Measurements from ENCODE around the gene ARHGAP19. TPM values are rescaled to one million over a fixed set of nuclear protein-coding genes. Genes with fewer than 3 reads are reported as not detected.

The ARHGAP19 gene
- total RNA-seq, 1 experiment from 2014 or later: 33.2 TPM

- Histone ChIP-seq H4K20me1 (ENCODE audit: control insufficient read depth, insufficient read depth, insufficient read length) (no peaks in the 10 kb centered on the region), H3K4me1 (ENCODE audit: insufficient read depth, low read length) (no peaks in the 10 kb centered on the region), H3K23ac (ENCODE audit: insufficient read length, low read depth, low read length) (no peak overlapping the region), H2AFZ (ENCODE audit: low read length) (no peak overlapping the region), H2BK12ac (ENCODE audit: insufficient read length, low read depth, low read length) (no peak overlapping the region), H2BK120ac (ENCODE audit: low read depth, low read length, poor library complexity, severe bottlenecking) (no peak overlapping the region), H3K79me1 (ENCODE audit: insufficient read depth, low read depth, low read length, poor library complexity, severe bottlenecking) (no peaks in the 10 kb centered on the region), H2BK20ac (ENCODE audit: low read depth, low read length, poor library complexity, severe bottlenecking) (no peak overlapping the region), H3K18ac (ENCODE audit: insufficient read length, low read depth, low read length) (no peak overlapping the region), H4K91ac (ENCODE audit: insufficient read length, low read depth, low read length) (no peak overlapping the region), H3K23me2 (ENCODE audit: insufficient read length, low read depth, low read length, poor library complexity, severe bottlenecking) (no peaks in the 10 kb centered on the region), H3K79me2 (ENCODE audit: insufficient read depth, low read length) (no peaks in the 10 kb centered on the region), H3K56ac (ENCODE audit: insufficient read length, low read depth, low read length) (no peak overlapping the region), H2AK5ac (ENCODE audit: insufficient read length, low read length) (no peak overlapping the region), H4K5ac (ENCODE audit: insufficient read length, low read depth, low read length) (no peak overlapping the region), H3T11ph (ENCODE audit: low read length) (no peak overlapping the region), H4K8ac (replicated peaks; ENCODE audit: insufficient read length, low read depth, low read length) (no peak overlapping the region), H3K9ac (ENCODE audit: extremely low read depth, insufficient read length, low read length) (no peak overlapping the region), H3K27ac (ENCODE audit: insufficient read length, low read depth, low read length) (no peak overlapping the region), H3K4me2 (ENCODE audit: insufficient read depth, insufficient read length, low read length) (no peak overlapping the region), H2BK15ac (ENCODE audit: low read depth, low read length) (no peak overlapping the region), H3K27me3 (ENCODE audit: insufficient read depth, low read length) (no peaks in the 10 kb centered on the region), H3K4ac (ENCODE audit: low read depth, low read length) (no peak overlapping the region), H3K14ac (ENCODE audit: insufficient read depth, low read length) (no peak overlapping the region), H2BK5ac (ENCODE audit: insufficient read length, low read length) (no peak overlapping the region), H3K9me3 (ENCODE audit: control insufficient read depth, low read depth, low read length) (no peaks in the 10 kb centered on the region)
- H3K27me3 Mint-ChIP-seq (ENCODE audit: low read depth): no peaks in the 10 kb centered on the region
- TF ChIP-seq CTCF (conservative IDR thresholded peaks at IDR 0.05): no peak
- DNase-seq: no peak
- H3K27ac Mint-ChIP-seq: peak overlapping the region in 2 of 3 experiments; percentile 25 to 46; a peak in 2 of 7 replicates
- H3K36me3 Mint-ChIP-seq (ENCODE audit: insufficient read depth in 1 of 3, low read depth in 3 of 3): peaks cover 6 to 25% (median 9%) of the 10 kb centered on the region in 3 experiments
- peaks cover 18 to 20% of the 10 kb centered on the region in 2 experiments for H3K4me1 Mint-ChIP-seq
- no CpG with 5 or more reads among the region's 3 CpGs for WGBS (ENCODE audit: extremely low coverage, insufficient read length, low lambda C conversion rate)
- no peaks in the 10 kb centered on the region; a peak in 1 of 5 replicates for H3K9me3 Mint-ChIP-seq
- peak overlapping the region; percentile 81 to 91 for H3K4me3 Mint-ChIP-seq
Observed at GRCh38 chr10:97292862-97293198, 393 bp upstream of the ARHGAP19 start.
